ENCODE measurements around the gene EPHB1.
"Not testable (repeated sequence)": the region's sequence is repeated elsewhere in the genome, so short reads cannot be mapped to it uniquely, and the experiment has no call there.

EPHB1 gene

GRCh38 chr3:135178566-135178965 is 383.5 kb downstream of the EPHB1 start:
- DNase-seq, result no peak

DNA sequence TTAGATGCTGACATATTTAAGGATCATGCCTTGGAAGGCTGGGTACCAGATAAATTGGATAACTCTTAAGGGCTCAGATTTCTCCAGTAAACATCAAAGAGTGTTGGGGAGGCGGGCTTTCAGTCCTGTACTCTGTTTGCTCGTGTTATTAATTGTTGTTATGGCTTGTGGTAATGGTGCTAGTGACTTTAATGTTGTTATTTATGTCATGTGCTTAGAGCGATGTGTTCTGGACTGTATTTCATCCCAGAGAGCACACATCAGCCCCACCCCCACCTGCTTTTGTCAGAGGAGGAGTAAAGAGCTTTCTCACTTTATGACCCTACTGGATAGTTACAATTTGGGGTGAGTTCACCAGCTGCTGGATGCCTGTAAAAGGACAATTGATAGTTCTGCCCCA is 386.3 kb downstream of the EPHB1 start:
- DNase-seq, result no peak

DNA sequence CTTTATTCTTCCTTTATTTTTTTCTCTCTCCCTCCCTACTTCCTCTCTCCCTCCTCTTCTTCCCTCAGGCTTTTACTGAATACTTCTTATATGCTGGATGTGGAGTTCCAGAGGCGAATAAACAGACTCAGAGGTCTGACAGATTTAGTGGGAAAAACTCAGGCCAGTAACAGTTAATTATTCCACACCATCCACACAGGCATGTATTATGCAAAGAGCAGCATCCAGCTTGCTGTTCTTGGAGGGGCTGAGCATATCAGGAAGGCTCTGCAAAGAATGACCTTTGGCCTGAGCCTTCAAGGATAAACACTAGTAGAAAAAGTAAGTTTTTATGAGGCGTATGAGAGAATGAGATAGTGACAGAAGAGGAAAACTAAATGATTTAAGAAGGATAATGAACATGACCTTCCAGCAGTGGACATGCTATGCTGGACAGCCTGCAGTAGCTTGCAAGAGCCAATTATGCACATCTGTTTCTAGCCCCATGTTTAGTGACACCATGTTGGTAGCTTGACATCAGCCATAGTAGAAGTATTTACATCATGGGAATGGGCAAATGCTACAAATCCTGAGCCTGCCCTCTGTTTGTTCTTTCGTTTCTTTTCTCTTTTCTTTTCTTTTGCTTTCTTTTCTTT is 387.4 kb downstream of the EPHB1 start:
- DNase-seq, result no peak

DNA sequence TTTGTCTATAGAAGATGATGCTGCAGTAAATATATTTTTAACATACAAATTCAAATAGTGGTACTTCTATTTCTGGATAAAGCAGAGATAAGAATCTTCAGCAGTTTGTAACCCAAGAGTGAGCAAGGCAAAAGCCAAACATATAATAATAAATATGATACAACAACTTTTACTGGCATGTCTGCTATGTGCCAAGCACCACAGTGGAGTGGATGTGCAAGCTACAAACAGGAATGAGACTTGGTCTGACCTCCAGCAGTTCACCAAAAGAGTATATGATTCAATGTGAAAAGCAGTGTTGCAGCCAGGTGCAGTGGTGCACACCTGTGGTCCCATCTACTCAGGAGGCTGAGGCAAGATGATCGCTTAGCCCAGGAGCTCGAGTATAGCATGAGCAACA is 395.6 kb downstream of the EPHB1 start:
- DNase-seq, result no peak

- DNase-seq, result no peak
Measured at GRCh38 chr3:135191708-135192107, 396.6 kb downstream of the EPHB1 start.

DNA sequence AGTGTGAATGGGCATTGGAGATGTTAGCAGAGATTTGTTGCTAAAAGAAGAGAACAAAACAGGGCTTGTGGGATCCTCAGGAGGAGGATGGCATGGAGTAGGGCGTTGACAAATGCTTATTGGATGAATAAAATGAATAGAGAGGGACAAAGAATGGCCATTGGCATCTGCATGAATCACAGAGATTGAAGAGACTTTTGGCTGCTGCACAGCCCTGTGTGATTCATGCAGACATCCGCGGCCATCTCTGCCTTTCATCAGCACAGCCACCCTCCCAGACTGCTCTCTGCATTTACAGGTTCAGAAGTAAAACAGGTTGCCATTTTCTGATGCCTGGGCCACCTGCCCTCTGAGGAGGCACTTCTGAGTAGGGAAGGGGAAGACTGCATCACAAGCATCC is 397.9 kb downstream of the EPHB1 start:
- DNase-seq, result no peak

DNA sequence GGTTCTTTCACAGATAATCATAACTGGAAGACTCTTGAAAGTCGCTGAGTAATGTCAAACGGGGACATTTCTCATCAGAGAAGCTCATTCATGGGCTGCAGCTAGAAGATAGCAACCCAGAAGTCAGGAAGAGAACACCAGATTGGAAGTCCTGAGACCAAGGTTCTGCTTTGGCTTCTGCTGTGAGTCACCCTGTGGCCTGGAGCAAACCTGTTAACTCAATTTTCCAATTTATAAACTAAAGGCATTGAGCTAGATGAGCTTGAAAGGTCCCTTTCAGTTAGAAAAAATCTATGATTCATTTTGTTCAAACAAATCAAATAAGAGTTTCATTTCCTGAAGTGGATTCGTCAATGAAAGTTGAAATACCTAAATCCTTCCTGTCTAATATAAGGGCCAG is 402.2 kb downstream of the EPHB1 start:
- no peak for DNase-seq

GRCh38 chr3:135197856-135198255 is 402.8 kb downstream of the EPHB1 start:
- DNase-seq, result no peak

GRCh38 chr3:135199137-135199536 is 404.1 kb downstream of the EPHB1 start:
- no peak for DNase-seq

DNA sequence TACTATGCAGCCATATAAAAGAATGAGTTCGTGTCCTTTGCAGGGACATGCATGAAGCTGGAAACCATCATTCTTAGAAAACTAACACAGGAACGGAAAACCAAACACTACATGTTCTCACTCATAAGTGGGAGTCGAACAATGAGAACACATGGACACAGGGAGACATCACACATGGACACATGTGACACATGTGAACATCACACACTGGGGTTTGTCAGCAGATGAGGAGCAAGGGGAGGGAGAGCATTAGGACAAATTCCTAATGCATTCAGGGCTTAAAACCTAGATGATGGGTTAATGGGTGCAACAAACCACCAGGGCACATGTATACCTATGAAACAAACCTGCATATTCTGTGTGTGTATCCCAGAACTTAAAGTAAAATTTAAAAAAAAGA is 408.0 kb downstream of the EPHB1 start:
- DNase-seq, result no peak

DNA sequence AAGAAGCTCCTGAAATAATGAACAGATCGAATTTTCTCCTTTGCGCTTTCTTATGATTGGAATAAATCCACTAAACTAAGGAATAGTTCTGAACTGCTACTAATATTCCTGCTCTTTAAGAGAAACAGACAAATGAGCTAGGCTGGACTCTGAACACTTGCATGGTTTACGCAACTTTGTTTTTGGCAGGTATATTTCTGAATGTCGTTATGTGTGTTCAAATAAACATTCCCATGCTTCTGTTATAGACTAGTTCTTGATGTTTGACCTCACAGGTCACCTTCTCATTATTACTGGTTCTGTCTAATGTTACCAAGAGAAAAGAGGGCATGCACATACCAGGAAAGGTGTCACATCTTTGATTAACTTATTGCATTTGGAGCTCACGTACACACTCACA is 418.2 kb downstream of the EPHB1 start:
- DNase-seq, result no peak

DNA sequence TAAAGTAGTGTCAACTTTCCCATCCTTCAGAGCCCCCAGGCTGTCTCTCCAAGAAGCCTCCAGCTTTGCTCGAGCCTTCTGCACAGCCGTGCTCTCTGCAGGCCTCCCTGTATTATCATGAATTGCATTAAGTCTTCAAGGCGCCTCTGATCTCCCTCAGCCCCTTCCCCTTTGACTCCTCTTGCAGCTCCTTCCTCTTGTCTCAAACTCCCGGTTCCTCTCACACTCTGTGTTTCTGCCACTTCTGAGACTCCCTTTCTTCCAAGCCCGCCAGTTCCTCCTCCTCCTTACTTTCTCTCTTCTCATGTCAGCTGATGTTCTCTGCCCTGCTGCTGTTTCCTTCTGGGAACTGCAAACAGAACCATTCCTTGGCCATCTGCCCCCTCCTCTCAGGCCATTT is 418.8 kb downstream of the EPHB1 start:
- no peak for DNase-seq

DNA sequence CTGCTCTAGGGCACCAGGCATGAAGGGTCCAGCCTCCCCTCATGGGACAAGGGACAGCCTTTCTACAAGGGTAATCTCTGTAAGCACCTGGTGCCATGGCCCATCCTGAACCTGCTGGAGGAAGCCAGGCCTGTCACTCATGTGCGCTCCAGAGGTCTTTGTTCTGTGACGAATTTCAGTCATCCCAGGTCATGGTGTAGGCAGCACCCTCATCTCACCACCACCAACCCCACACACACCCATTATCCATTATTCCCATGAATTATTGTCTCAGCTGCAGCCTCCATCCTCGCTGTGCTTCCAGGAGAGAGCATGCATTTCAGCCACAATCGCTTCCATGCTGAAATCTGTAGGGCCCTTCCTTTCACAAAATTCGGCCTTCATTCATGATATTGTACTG is 419.3 kb downstream of the EPHB1 start:
- no peak for DNase-seq

GRCh38 chr3:135215516-135215915 is 420.5 kb downstream of the EPHB1 start:
- DNase-seq, result no peak

GRCh38 chr3:135216659-135217058 is 421.6 kb downstream of the EPHB1 start:
- DNase-seq, result no peak

DNA sequence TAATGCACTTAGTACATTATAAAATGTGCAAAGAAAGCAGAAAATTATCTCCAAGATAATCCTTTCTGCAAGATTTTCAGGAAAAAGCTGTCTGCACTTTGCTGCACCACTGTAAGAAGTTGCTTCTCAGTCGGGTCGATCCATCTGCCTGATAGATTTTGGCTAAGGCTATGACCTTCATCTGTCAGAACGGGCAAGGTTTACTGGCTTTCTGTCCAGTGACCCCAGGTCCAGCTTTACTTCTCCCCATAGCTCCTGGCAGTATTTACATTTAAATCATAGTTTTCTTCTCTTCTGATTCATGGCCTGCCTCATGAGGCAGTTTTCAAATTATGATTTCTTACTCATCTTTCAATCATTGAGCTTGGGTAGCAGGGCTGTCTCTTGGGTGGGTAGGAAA is 422.7 kb downstream of the EPHB1 start:
- no peak for DNase-seq

GRCh38 chr3:135218304-135218703 is 423.2 kb downstream of the EPHB1 start:
- no peak for DNase-seq

GRCh38 chr3:135218782-135219181 is 423.7 kb downstream of the EPHB1 start:
- no peak for DNase-seq

DNA sequence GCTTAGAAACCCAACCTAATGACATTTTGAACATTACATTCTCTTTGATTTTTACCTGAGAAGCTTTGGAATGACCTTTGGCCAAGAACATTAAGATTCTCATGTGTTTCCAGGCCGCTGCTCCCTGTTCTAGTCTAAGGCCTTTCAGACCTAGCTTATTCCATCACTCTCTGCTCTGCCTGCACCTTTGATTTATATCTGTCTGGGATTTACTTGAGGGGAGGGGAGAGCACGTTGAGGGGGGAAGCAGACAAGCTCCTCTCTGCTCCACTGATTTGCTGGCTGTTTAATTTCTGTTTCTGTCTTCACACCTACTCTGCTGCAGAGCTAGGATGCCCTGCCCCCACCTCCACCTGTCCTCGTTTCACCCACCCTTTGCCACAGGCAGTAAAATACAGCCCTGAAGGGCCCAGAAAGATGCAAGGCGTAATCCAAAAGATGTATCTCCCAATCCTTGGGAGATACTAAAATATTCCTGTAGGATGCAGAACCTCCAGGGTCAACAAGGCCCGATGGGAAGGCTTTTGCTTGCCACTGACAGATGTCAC is 429.8 kb downstream of the EPHB1 start:
- DNase-seq, result no peak

DNA sequence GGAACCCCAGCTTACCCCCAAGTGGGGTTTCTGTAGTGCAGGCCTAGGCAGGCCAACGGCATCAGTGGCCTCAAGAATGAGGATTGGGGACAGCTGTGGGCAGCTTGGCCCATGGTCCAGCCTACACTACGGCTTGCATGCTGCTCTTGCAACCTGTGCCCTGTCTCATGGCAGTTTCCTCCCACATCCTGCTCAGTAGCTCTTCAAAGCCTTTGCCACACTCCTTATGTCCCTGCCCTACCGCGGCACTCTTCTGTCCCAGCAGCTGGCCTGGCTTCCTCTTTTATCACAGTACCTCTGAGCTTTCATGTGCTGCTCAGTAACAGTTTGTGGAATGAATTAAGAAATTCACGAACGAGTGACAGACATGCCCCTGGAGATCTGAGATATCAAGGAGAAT is 431.0 kb downstream of the EPHB1 start:
- DNase-seq, result no peak

DNA sequence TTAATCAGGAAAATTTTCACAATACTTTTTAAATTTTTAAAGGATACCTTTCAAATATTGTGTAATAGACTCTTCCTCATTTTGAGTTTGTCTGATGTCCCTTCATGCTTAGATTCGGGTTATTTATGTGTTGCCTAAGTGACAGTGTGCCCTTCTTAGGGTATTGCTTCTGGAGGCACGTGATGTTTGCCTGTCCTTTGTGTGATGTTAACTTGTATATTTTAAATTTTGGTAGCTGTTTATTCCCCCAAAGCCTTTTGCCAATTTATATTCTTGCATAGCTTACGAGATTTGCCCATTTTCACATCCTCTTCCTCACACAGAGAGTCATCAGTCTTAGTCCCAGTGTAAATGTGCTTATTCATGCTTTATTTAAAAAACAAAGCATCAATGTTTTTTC is 433.1 kb downstream of the EPHB1 start:
- no peak for DNase-seq

GRCh38 chr3:135229018-135229495 is 434.0 kb downstream of the EPHB1 start:
- DNase-seq, result no peak

GRCh38 chr3:135231737-135232136 is 436.7 kb downstream of the EPHB1 start:
- DNase-seq, result no peak

DNA sequence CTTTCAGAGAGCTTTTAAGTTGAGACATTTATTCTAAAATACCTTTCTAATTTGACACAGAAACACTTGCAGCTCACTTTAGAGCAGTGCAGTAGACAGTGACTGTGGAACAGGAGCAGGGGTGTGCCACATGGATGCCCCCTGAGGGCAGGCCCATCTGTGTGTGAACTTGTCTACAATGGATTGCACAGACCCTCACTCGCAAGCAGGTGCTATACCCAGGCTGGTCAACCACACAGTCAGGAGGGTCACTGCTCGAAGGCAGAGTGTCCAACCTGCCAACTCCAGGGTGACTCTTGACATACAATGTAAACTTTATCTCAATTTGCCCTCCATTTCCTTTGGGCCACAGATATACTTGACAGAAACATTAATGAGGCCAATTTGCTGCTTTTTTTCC is 437.2 kb downstream of the EPHB1 start:
- DNase-seq, result no peak

DNA sequence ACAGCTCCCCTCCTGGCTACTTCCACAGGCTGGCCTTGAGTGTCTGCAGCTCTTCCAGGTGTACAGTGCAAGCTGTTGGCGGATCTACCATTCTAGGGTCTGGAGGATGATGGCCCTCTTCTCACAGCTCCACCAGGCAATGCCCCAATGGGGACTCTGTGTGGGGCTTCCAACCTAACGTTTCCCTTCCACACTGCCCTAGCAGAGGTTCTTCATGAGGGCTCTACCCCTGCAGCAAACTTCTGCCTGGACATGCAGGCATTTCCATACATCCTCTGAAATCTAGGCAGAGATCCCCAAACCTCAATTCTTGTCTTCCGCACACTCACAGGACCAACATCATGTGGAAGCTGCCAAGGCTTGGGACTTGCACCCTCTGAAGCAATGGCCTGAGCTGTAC is 438.4 kb downstream of the EPHB1 start:
- DNase-seq, result not testable (repeated sequence)

All from stimulated activated CD4-positive, alpha-beta T cell treated with anti-CD3 and anti-CD28 coated beads, Interleukin-1b, Interleukin-23, amount 100 ng/mL, for 48 hours (primary cell).